T-helper 1 cell (primary cell): ENCODE measurements around the gene PRR14.
"Not testable (repeated sequence)": the region's sequence is repeated elsewhere in the genome, so short reads cannot be mapped to it uniquely, and the experiment has no call there.

ENCODE experiments used
- DNase-seq, 5 donors: peaks; one replicate each; pipeline ENCODE4 v3.0.0-alpha.2; 2012 to 2020

PRR14 gene

GRCh38 chr16:30692396-30693064 is 41.8 kb downstream of the PRR14 start:
- DNase-seq, result no peak

DNA sequence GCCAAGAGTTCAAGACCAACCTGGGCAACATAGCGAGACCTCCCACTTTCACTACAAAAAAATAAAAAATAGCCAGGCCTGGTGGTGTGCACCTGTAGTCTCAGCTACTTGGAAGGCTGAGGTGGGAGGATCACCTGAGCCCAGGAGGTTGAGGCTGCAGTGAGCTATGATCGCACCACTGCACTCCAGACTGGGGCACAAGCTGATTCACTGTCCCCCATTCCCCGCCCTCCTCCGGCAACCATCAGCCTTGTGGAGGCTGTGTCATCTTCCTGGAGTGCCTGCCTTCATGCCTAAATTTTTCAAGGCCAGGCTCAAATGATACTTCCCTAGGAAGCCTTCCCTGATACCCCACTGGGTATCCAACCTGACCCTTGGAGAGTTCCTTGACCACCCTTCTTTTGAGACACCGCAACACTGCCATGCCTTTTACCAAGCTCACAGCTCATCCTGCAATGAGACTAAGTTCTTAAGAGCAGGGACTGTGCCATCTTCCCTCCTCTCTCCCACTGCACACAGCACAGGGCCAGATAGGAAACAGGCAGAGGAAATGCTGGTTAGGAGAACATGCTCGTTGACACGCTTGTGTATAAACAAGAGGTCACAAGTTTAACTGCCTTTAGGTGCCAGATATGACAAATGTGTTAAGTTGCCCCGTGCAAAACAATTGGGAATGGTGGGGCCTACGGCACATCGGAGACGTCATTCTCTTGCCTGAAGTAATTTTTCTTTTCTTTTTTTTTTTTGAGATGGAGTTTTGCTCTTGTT is 44.4 kb downstream of the PRR14 start:
- no peak for DNase-seq

- DNase-seq, result not testable (repeated sequence)
These were observed 45.9 kb downstream of the PRR14 start for GRCh38 chr16:30696646-30697045.

DNA sequence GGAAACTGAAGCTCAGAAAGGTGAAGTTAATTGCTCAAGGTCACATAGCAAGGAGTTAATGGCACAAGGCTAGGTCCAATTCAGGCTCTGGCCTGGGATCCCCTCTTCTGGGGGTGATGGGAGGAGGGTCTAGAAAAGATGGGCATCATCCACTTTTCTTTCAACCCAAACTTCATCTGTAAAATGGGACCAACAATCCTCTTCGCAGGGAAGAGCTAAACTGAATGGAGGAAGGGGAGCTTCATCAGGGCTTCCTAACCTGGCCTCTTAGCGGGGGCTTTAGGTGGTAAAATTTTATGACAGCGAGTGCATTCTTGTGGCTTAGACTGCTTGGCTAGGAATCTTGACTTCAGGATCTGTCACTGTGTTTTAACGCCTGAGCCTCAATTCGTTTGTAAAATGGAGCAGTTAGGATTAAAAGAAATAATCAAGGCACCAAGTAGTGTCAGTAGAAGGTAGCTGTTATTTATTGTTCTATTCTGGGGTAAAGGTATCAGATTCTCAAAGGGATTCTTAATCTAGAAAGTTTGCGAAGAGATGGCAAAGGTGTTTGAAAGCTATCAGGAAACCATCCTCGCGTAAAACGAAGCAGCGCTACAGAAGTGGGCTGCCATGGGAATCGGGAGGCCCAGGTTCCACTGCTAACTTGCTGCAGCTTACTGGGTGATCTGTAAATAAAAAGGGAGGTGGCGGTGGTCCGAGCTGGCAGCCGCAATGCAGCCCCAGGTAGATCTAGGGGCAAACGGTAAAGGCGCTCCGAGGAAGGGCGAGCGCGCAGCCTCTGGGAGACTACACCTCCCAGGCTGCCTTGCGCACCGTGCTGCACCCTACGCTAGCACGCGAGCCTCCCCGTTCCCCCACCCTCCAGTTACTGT is 46.7 kb downstream of the PRR14 start:
- DNase-seq, result no peak

DNA sequence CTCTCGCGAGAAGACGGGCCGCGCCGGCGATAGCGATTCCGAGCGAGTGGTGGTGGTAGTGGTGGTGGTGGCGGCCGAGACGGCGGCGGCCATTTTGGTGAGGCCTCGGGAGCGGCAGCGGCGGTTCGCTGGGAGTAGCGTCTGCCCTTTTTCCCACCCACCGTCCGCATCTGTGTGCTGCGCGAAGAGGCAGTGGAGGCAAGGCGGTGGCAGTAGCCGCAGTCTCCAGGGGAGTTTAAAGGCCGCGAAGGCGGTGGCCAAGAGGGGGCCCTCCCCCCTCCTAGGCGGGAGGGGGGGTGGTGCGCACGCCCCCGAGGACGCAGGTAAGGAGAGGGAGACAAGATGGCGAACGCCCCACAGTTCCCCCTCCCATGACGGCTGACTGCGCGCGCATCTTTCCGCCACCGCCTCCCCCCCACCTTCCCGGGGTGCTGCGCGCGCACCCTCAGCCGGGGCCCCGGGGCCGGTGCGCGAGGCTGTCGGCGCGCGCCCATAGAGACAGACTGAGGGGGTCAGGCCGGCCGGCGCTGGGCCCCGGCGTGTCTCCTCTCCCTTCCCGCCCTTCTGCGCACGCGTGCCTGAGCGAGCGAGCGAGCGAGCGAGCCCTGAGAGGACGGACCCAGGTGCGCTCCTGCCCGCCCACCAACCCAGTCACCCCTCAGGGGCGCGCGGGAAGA is 47.5 kb downstream of the PRR14 start:
- DNase-seq, result peak; percentile 98 to 99 (median 99)

DNA sequence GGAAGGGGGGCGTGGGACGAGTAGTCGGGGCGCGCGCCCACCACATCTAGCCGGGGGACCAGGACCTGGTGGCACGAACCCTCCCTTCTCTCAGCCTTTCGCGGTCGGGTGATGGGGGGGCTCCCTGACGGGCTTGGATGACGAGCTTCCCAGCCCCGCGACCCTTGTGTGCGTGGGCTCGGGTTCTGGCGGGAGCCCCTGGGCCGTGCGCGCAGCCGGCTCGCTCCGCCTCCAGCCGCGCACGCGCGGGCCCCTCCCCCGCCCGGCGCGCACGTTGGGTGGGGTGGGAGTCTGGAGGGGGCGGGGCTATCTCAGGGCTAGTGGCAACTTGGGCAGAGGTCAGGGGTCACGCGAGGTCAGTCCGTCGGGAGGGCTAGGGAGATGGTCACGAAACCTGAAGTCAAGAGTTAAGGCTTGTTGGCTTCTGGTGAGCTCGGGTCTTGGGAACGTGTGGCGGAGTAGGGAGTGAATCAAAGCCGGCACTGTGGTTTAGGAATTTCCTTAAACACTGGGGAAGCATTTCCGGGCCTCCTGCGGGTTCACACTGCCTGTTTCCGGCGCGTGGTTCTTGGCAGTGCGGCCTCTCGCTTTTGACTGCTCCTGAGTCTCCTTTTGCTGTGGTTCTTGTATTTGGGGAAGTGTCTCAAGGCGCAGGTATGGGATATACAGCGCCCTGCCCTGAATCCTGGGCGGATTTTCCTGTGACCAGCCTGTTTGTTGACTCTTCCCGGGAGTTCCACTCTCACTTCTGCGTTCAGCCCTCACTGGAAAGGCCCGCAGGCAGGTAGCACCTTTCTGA is 48.3 kb downstream of the PRR14 start, which contains the start of gene SRCAP:
TSS of gene SRCAP (plus strand) at position 356 of the 799 bp plus-strand sequence. CDS start 1,654 bp downstream, outside the sequence.
- DNase-seq, result peak; percentile 54 to 87 (median 67)

GRCh38 chr16:30699615-30700099 is 48.9 kb downstream of the PRR14 start:
- no peak for DNase-seq

DNA sequence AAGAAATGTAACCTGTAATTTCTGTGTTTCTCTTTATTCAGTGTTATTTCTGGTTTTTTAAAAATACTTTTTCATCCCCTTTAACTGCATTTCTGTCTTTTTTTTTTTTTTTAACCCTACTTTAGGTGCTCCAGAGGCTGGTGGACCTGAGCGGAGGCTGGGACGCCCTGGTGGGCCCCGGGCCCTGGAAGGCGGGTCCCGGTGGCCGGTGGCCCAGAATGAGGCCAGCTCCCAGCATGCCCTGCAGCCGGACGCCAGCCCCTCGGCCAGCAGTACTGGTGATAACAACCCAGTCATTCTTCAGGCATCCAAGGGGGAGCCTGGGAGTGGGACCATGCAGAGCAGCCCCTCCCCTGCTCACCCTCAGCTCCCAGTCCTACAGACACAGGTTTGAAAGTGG is 49.7 kb downstream of the PRR14 start:
- no peak for DNase-seq

DNA sequence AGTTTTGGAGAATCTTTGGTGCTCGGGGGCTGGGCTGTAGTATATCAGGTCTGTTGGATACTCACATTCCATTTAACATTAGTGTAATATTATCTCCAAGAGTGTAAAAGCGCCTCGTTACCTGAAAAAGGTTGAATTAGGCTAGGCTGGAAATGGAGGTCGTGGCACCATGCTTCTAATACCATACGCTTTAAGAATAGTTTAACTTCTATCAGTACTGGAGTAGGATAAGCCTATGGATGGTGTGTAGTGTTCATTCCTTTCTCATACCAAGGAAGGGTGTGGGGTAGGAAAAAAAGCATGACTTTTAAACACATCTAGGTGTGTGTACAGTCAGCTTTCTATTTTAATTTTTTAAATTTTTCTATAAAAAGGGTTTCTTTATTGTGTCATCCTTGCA is 50.2 kb downstream of the PRR14 start:
- DNase-seq, result no peak

- not testable (repeated sequence) for DNase-seq
These were observed 52.3 kb downstream of the PRR14 start for GRCh38 chr16:30703071-30703470.

DNA sequence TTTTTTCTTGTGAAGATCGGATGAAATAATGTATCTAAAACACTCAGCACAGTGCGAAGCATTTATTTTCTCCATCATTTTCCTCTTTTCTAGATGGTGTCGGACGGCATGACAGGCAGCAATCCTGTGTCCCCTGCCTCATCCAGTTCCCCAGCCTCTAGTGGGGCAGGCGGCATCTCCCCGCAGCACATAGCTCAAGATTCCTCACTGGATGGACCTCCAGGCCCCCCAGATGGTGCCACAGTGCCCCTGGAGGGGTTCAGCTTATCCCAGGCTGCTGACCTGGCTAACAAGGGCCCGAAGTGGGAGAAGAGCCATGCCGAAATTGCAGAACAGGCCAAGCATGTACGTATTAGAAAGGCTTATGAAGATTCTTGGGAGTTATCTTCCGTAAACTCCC is 53.2 kb downstream of the PRR14 start:
- no peak for DNase-seq
